Dedifferentiated amniotic fluid mesenchymal stem cell (primary cell): ENCODE data around the gene ZNF77.
"Not testable (repeated sequence)": the region's sequence is repeated elsewhere in the genome, so short reads cannot be mapped to it uniquely, and the experiment has no call there.

ENCODE experiments used
- DNase-seq: peaks from one replicate; pipeline ENCODE4 v3.0.0-alpha.2; 2016; ENCODE audit errors: extremely low spot score

ZNF77 gene

GRCh38 chr19:2917275-2918184 lies 27.2 kb downstream of the ZNF77 start:
- no peak for DNase-seq

- DNase-seq: no peak
Measured at GRCh38 chr19:2912306-2912705, 32.5 kb downstream of the ZNF77 start.

- DNase-seq: no peak
Measured at GRCh38 chr19:2906631-2907195, 38.1 kb downstream of the ZNF77 start.

GRCh38 chr19:2905918-2906519 lies 38.8 kb downstream of the ZNF77 start:
- DNase-seq: no peak

GRCh38 chr19:2903326-2903725 lies 41.4 kb downstream of the ZNF77 start:
- DNase-seq: not testable (repeated sequence)

- DNase-seq: no peak
Measured at GRCh38 chr19:2902590-2903218, 42.1 kb downstream of the ZNF77 start.

GRCh38 chr19:2900296-2901252 lies 44.2 kb downstream of the ZNF77 start, which contains the start of gene ZNF57:
ZNF57 (plus strand) TSS chr19:2900928; CDS start chr19:2901046, 118 bp downstream.
- DNase-seq: peak; percentile 99

GRCh38 chr19:2896694-2897093 lies 48.1 kb downstream of the ZNF77 start:
- DNase-seq: no peak

GRCh38 chr19:2890531-2890930 lies 54.2 kb downstream of the ZNF77 start:
- not testable (repeated sequence) for DNase-seq

GRCh38 chr19:2888731-2889224 lies 56.0 kb downstream of the ZNF77 start:
- DNase-seq: no peak

- peak; percentile 75 for DNase-seq
Measured at GRCh38 chr19:2887391-2887914, 57.3 kb downstream of the ZNF77 start.

- no peak for DNase-seq
Measured at GRCh38 chr19:2885736-2886135, 59.0 kb downstream of the ZNF77 start.

GRCh38 chr19:2883686-2884439 lies 60.9 kb downstream of the ZNF77 start:
- no peak for DNase-seq
